ENCODE results near the gene CNTNAP5.

CNTNAP5 gene

GRCh38 chr2:124283096-124283495, 258.0 kb downstream of the CNTNAP5 start:
- no peak overlapping the region for H2AFZ ChIP-seq (ENCODE audit: low read length)
- H3K9me3 ChIP-seq (ENCODE audit: insufficient read depth, low read depth, low read length): peaks cover 3% of the 10 kb centered on the region; the same call in 1 of the 2 replicates
- no peaks in the 10 kb centered on the region for H3K79me2 ChIP-seq (ENCODE audit: insufficient read depth, low read length)
- no peak for TF ChIP-seq CTCF (conservative IDR thresholded peaks at IDR 0.05; ENCODE audit: low read length)
- no peak for TF ChIP-seq EZH2phosphoT487 (IDR thresholded peaks at IDR 0.05; ENCODE audit: borderline replicate concordance)
- no peaks in the 10 kb centered on the region for H4K20me1 ChIP-seq (ENCODE audit: insufficient read depth, low read length, poor library complexity, severe bottlenecking)
- H3K27me3 ChIP-seq (ENCODE audit: insufficient read depth, low read length, poor library complexity, severe bottlenecking): no peaks in the 10 kb centered on the region
- H3K36me3 ChIP-seq (ENCODE audit: insufficient read depth, low read length): no peaks in the 10 kb centered on the region
- no peaks in the 10 kb centered on the region for H3F3A ChIP-seq (ENCODE audit: low read depth)
- no peak overlapping the region for H3K9ac ChIP-seq (ENCODE audit: low read depth, low read length, poor library complexity, severe bottlenecking)
- no peaks in the 10 kb centered on the region for H3K4me1 ChIP-seq (ENCODE audit: insufficient read depth, low read length, poor library complexity, severe bottlenecking)
- no peaks in the 10 kb centered on the region for H3K9me2 ChIP-seq (replicated peaks; ENCODE audit: low read depth, low read length)
- H3K4me3 ChIP-seq (ENCODE audit: low read length, poor library complexity, severe bottlenecking): no peak overlapping the region
- no peak overlapping the region for H3K4me2 ChIP-seq (ENCODE audit: low read depth, low read length, poor library complexity, severe bottlenecking)

GRCh38 chr2:124286089-124286783, 261.1 kb downstream of the CNTNAP5 start:
- Histone ChIP-seq H4K20me1 (ENCODE audit: insufficient read depth, low read length, poor library complexity, severe bottlenecking) (no peaks in the 10 kb centered on the region), H3K36me3 (ENCODE audit: insufficient read depth, low read length) (no peaks in the 10 kb centered on the region), H2AFZ (ENCODE audit: low read length) (no peak overlapping the region), H3K4me2 (ENCODE audit: low read depth, low read length, poor library complexity, severe bottlenecking) (no peak overlapping the region), H3K9ac (ENCODE audit: low read depth, low read length, poor library complexity, severe bottlenecking) (no peak overlapping the region), H3K9me2 (replicated peaks; ENCODE audit: low read depth, low read length) (no peaks in the 10 kb centered on the region), H3K9me3 (ENCODE audit: insufficient read depth, low read depth, low read length) (no peaks in the 10 kb centered on the region), H3K27me3 (ENCODE audit: insufficient read depth, low read length, poor library complexity, severe bottlenecking) (no peaks in the 10 kb centered on the region), H3K4me3 (ENCODE audit: low read length, poor library complexity, severe bottlenecking) (no peak overlapping the region), H3F3A (ENCODE audit: low read depth) (no peaks in the 10 kb centered on the region), H3K79me2 (ENCODE audit: insufficient read depth, low read length) (no peaks in the 10 kb centered on the region), H3K4me1 (ENCODE audit: insufficient read depth, low read length, poor library complexity, severe bottlenecking) (no peaks in the 10 kb centered on the region)
- TF ChIP-seq CTCF (conservative IDR thresholded peaks at IDR 0.05; ENCODE audit: low read length): no peak
- TF ChIP-seq EZH2phosphoT487 (IDR thresholded peaks at IDR 0.05; ENCODE audit: borderline replicate concordance): no peak

- no peak overlapping the region for H3K9ac ChIP-seq (ENCODE audit: low read depth, low read length, poor library complexity, severe bottlenecking)
- no peaks in the 10 kb centered on the region for H3K27me3 ChIP-seq (ENCODE audit: insufficient read depth, low read length, poor library complexity, severe bottlenecking)
- no peaks in the 10 kb centered on the region for H4K20me1 ChIP-seq (ENCODE audit: insufficient read depth, low read length, poor library complexity, severe bottlenecking)
- no peaks in the 10 kb centered on the region for H3F3A ChIP-seq (ENCODE audit: low read depth)
- no peak overlapping the region for H3K4me2 ChIP-seq (ENCODE audit: low read depth, low read length, poor library complexity, severe bottlenecking)
- H3K36me3 ChIP-seq (ENCODE audit: insufficient read depth, low read length): no peaks in the 10 kb centered on the region
- TF ChIP-seq EZH2phosphoT487 (IDR thresholded peaks at IDR 0.05; ENCODE audit: borderline replicate concordance): no peak
- TF ChIP-seq CTCF (conservative IDR thresholded peaks at IDR 0.05; ENCODE audit: low read length): no peak
- no peaks in the 10 kb centered on the region for H3K9me2 ChIP-seq (replicated peaks; ENCODE audit: low read depth, low read length)
- no peaks in the 10 kb centered on the region for H3K4me1 ChIP-seq (ENCODE audit: insufficient read depth, low read length, poor library complexity, severe bottlenecking)
- no peaks in the 10 kb centered on the region for H3K9me3 ChIP-seq (ENCODE audit: insufficient read depth, low read depth, low read length)
- no peak overlapping the region for H3K4me3 ChIP-seq (ENCODE audit: low read length, poor library complexity, severe bottlenecking)
- no peaks in the 10 kb centered on the region for H3K79me2 ChIP-seq (ENCODE audit: insufficient read depth, low read length)
- no peak overlapping the region for H2AFZ ChIP-seq (ENCODE audit: low read length)
These were observed 264.0 kb downstream of the CNTNAP5 start for GRCh38 chr2:124289060-124289459.
